ENCODE data around the gene SH3GL2.

The SH3GL2 gene

GRCh38 chr9:17636349-17636748 lies 57.5 kb downstream of the SH3GL2 start:
- no peaks in the 10 kb centered on the region for H3K4me1 Mint-ChIP-seq
- H3K4me3 Mint-ChIP-seq, result no peak overlapping the region
- DNase-seq (ENCODE audit: low spot score in 2 of 2), result no peak
- H3K27ac Mint-ChIP-seq (ENCODE audit: low read depth), result no peak overlapping the region
- H3K27me3 Mint-ChIP-seq, result no peaks in the 10 kb centered on the region
- no peaks in the 10 kb centered on the region for H3K9me3 Mint-ChIP-seq
- no peak for ATAC-seq (replicated peaks; ENCODE audit: extremely low read depth, poor library complexity, severe bottlenecking)
- no peaks in the 10 kb centered on the region for H3K36me3 Mint-ChIP-seq (ENCODE audit: insufficient read depth)

GRCh38 chr9:17636821-17637220 lies 58.0 kb downstream of the SH3GL2 start:
- ATAC-seq (replicated peaks; ENCODE audit: extremely low read depth, poor library complexity, severe bottlenecking) (no peak), DNase-seq (ENCODE audit: low spot score in 2 of 2) (no peak)
- Mint-ChIP-seq H3K9me3 (no peaks in the 10 kb centered on the region), H3K4me1 (no peaks in the 10 kb centered on the region), H3K27me3 (no peaks in the 10 kb centered on the region), H3K27ac (ENCODE audit: low read depth) (no peak overlapping the region), H3K4me3 (no peak overlapping the region), H3K36me3 (ENCODE audit: insufficient read depth) (no peaks in the 10 kb centered on the region)

- Mint-ChIP-seq H3K4me1 (no peaks in the 10 kb centered on the region), H3K27me3 (no peaks in the 10 kb centered on the region), H3K9me3 (no peaks in the 10 kb centered on the region), H3K4me3 (no peak overlapping the region), H3K36me3 (ENCODE audit: insufficient read depth) (no peaks in the 10 kb centered on the region), H3K27ac (ENCODE audit: low read depth) (no peak overlapping the region)
- DNase-seq (ENCODE audit: low spot score in 2 of 2) (no peak), ATAC-seq (replicated peaks; ENCODE audit: extremely low read depth, poor library complexity, severe bottlenecking) (no peak)
Measured at GRCh38 chr9:17637229-17637628, 58.4 kb downstream of the SH3GL2 start.

GRCh38 chr9:17648516-17648915 lies 69.7 kb downstream of the SH3GL2 start:
- Mint-ChIP-seq H3K27me3 (no peaks in the 10 kb centered on the region), H3K9me3 (peaks cover 43% of the 10 kb centered on the region), H3K4me3 (no peak overlapping the region), H3K4me1 (no peaks in the 10 kb centered on the region), H3K36me3 (ENCODE audit: insufficient read depth) (no peaks in the 10 kb centered on the region), H3K27ac (ENCODE audit: low read depth) (no peak overlapping the region)
- ATAC-seq (replicated peaks; ENCODE audit: extremely low read depth, poor library complexity, severe bottlenecking) (no peak), DNase-seq (ENCODE audit: low spot score in 2 of 2) (no peak)

- Mint-ChIP-seq H3K9me3 (peaks cover 19% of the 10 kb centered on the region), H3K36me3 (ENCODE audit: insufficient read depth) (no peaks in the 10 kb centered on the region), H3K27me3 (no peaks in the 10 kb centered on the region), H3K4me1 (no peaks in the 10 kb centered on the region), H3K4me3 (no peak overlapping the region), H3K27ac (ENCODE audit: low read depth) (no peak overlapping the region)
- ATAC-seq (replicated peaks; ENCODE audit: extremely low read depth, poor library complexity, severe bottlenecking) (no peak), DNase-seq (ENCODE audit: low spot score in 2 of 2) (no peak)
Measured at GRCh38 chr9:17651725-17652124, 72.9 kb downstream of the SH3GL2 start.

- H3K27me3 Mint-ChIP-seq, result no peaks in the 10 kb centered on the region
- no peaks in the 10 kb centered on the region for H3K36me3 Mint-ChIP-seq (ENCODE audit: insufficient read depth)
- ATAC-seq (replicated peaks; ENCODE audit: extremely low read depth, poor library complexity, severe bottlenecking) (no peak), DNase-seq (ENCODE audit: low spot score in 2 of 2) (no peak)
- H3K4me3 Mint-ChIP-seq, result no peak overlapping the region
- H3K9me3 Mint-ChIP-seq, result peaks cover 8% of the 10 kb centered on the region
- H3K27ac Mint-ChIP-seq (ENCODE audit: low read depth), result no peak overlapping the region
- no peaks in the 10 kb centered on the region for H3K4me1 Mint-ChIP-seq
Measured at GRCh38 chr9:17653947-17654465, 75.1 kb downstream of the SH3GL2 start.

- no peaks in the 10 kb centered on the region for H3K27me3 Mint-ChIP-seq
- no peaks in the 10 kb centered on the region for H3K4me1 Mint-ChIP-seq
- DNase-seq (ENCODE audit: low spot score in 2 of 2), result no peak
- H3K27ac Mint-ChIP-seq (ENCODE audit: low read depth), result no peak overlapping the region
- no peak for ATAC-seq (replicated peaks; ENCODE audit: extremely low read depth, poor library complexity, severe bottlenecking)
- H3K9me3 Mint-ChIP-seq, result peaks cover 2% of the 10 kb centered on the region
- H3K4me3 Mint-ChIP-seq, result no peak overlapping the region
- H3K36me3 Mint-ChIP-seq (ENCODE audit: insufficient read depth), result no peaks in the 10 kb centered on the region
Measured at GRCh38 chr9:17656889-17657288, 78.0 kb downstream of the SH3GL2 start.

GRCh38 chr9:17658237-17658636 lies 79.4 kb downstream of the SH3GL2 start:
- no peak overlapping the region for H3K27ac Mint-ChIP-seq (ENCODE audit: low read depth)
- no peaks in the 10 kb centered on the region for H3K36me3 Mint-ChIP-seq (ENCODE audit: insufficient read depth)
- no peaks in the 10 kb centered on the region for H3K4me1 Mint-ChIP-seq
- H3K9me3 Mint-ChIP-seq, result no peaks in the 10 kb centered on the region
- no peak for ATAC-seq (replicated peaks; ENCODE audit: extremely low read depth, poor library complexity, severe bottlenecking)
- no peaks in the 10 kb centered on the region for H3K27me3 Mint-ChIP-seq
- no peak for DNase-seq (ENCODE audit: low spot score in 2 of 2)
- no peak overlapping the region for H3K4me3 Mint-ChIP-seq

- DNase-seq (ENCODE audit: low spot score in 2 of 2) (no peak), ATAC-seq (replicated peaks; ENCODE audit: extremely low read depth, poor library complexity, severe bottlenecking) (no peak)
- no peak overlapping the region for H3K27ac Mint-ChIP-seq (ENCODE audit: low read depth)
- no peaks in the 10 kb centered on the region for H3K36me3 Mint-ChIP-seq (ENCODE audit: insufficient read depth)
- no peak overlapping the region for H3K4me3 Mint-ChIP-seq
- H3K9me3 Mint-ChIP-seq, result no peaks in the 10 kb centered on the region
- H3K4me1 Mint-ChIP-seq, result no peaks in the 10 kb centered on the region
- no peaks in the 10 kb centered on the region for H3K27me3 Mint-ChIP-seq
Measured at GRCh38 chr9:17660158-17660557, 81.3 kb downstream of the SH3GL2 start.

GRCh38 chr9:17665450-17665849 lies 86.6 kb downstream of the SH3GL2 start:
- Mint-ChIP-seq H3K36me3 (ENCODE audit: insufficient read depth) (no peaks in the 10 kb centered on the region), H3K27me3 (no peaks in the 10 kb centered on the region), H3K9me3 (no peaks in the 10 kb centered on the region), H3K4me1 (no peaks in the 10 kb centered on the region), H3K4me3 (no peak overlapping the region), H3K27ac (ENCODE audit: low read depth) (no peak overlapping the region)
- no peak for ATAC-seq (replicated peaks; ENCODE audit: extremely low read depth, poor library complexity, severe bottlenecking)
- no peak for DNase-seq (ENCODE audit: low spot score in 2 of 2)

GRCh38 chr9:17669206-17669605 lies 90.3 kb downstream of the SH3GL2 start:
- no peak overlapping the region for H3K4me3 Mint-ChIP-seq
- H3K27ac Mint-ChIP-seq (ENCODE audit: low read depth), result no peak overlapping the region
- H3K4me1 Mint-ChIP-seq, result no peaks in the 10 kb centered on the region
- no peak for ATAC-seq (replicated peaks; ENCODE audit: extremely low read depth, poor library complexity, severe bottlenecking)
- no peak for DNase-seq (ENCODE audit: low spot score in 2 of 2)
- no peaks in the 10 kb centered on the region for H3K36me3 Mint-ChIP-seq (ENCODE audit: insufficient read depth)
- peaks cover 14% of the 10 kb centered on the region for H3K9me3 Mint-ChIP-seq
- no peaks in the 10 kb centered on the region for H3K27me3 Mint-ChIP-seq

- no peaks in the 10 kb centered on the region for H3K36me3 Mint-ChIP-seq (ENCODE audit: insufficient read depth)
- no peak overlapping the region for H3K4me3 Mint-ChIP-seq
- ATAC-seq (replicated peaks; ENCODE audit: extremely low read depth, poor library complexity, severe bottlenecking) (no peak), DNase-seq (ENCODE audit: low spot score in 2 of 2) (no peak)
- peaks cover 17% of the 10 kb centered on the region for H3K9me3 Mint-ChIP-seq
- H3K27ac Mint-ChIP-seq (ENCODE audit: low read depth), result no peak overlapping the region
- H3K27me3 Mint-ChIP-seq, result no peaks in the 10 kb centered on the region
- no peaks in the 10 kb centered on the region for H3K4me1 Mint-ChIP-seq
Measured at GRCh38 chr9:17682684-17683083, 103.8 kb downstream of the SH3GL2 start.

- Mint-ChIP-seq H3K36me3 (ENCODE audit: insufficient read depth) (no peaks in the 10 kb centered on the region), H3K27me3 (no peaks in the 10 kb centered on the region), H3K4me1 (no peaks in the 10 kb centered on the region), H3K9me3 (peaks cover 22% of the 10 kb centered on the region), H3K27ac (ENCODE audit: low read depth) (no peak overlapping the region), H3K4me3 (no peak overlapping the region)
- no peak for DNase-seq (ENCODE audit: low spot score in 2 of 2)
- ATAC-seq (replicated peaks; ENCODE audit: extremely low read depth, poor library complexity, severe bottlenecking), result no peak
Measured at GRCh38 chr9:17688834-17689233, 110.0 kb downstream of the SH3GL2 start.

GRCh38 chr9:17694336-17694735 lies 115.5 kb downstream of the SH3GL2 start:
- Mint-ChIP-seq H3K4me1 (no peaks in the 10 kb centered on the region), H3K36me3 (ENCODE audit: insufficient read depth) (no peaks in the 10 kb centered on the region), H3K9me3 (peaks cover 13% of the 10 kb centered on the region), H3K4me3 (no peak overlapping the region), H3K27ac (ENCODE audit: low read depth) (no peak overlapping the region), H3K27me3 (no peaks in the 10 kb centered on the region)
- ATAC-seq (replicated peaks; ENCODE audit: extremely low read depth, poor library complexity, severe bottlenecking) (no peak), DNase-seq (ENCODE audit: low spot score in 2 of 2) (no peak)
